ENCODE results near the gene PDIA4. TPM values are rescaled to one million over a fixed set of nuclear protein-coding genes. Genes with fewer than 3 reads are reported as not detected.

The PDIA4 gene, protein sequence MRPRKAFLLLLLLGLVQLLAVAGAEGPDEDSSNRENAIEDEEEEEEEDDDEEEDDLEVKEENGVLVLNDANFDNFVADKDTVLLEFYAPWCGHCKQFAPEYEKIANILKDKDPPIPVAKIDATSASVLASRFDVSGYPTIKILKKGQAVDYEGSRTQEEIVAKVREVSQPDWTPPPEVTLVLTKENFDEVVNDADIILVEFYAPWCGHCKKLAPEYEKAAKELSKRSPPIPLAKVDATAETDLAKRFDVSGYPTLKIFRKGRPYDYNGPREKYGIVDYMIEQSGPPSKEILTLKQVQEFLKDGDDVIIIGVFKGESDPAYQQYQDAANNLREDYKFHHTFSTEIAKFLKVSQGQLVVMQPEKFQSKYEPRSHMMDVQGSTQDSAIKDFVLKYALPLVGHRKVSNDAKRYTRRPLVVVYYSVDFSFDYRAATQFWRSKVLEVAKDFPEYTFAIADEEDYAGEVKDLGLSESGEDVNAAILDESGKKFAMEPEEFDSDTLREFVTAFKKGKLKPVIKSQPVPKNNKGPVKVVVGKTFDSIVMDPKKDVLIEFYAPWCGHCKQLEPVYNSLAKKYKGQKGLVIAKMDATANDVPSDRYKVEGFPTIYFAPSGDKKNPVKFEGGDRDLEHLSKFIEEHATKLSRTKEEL
- 242 and 246 TPM in 2 replicates for total RNA-seq

DNA sequence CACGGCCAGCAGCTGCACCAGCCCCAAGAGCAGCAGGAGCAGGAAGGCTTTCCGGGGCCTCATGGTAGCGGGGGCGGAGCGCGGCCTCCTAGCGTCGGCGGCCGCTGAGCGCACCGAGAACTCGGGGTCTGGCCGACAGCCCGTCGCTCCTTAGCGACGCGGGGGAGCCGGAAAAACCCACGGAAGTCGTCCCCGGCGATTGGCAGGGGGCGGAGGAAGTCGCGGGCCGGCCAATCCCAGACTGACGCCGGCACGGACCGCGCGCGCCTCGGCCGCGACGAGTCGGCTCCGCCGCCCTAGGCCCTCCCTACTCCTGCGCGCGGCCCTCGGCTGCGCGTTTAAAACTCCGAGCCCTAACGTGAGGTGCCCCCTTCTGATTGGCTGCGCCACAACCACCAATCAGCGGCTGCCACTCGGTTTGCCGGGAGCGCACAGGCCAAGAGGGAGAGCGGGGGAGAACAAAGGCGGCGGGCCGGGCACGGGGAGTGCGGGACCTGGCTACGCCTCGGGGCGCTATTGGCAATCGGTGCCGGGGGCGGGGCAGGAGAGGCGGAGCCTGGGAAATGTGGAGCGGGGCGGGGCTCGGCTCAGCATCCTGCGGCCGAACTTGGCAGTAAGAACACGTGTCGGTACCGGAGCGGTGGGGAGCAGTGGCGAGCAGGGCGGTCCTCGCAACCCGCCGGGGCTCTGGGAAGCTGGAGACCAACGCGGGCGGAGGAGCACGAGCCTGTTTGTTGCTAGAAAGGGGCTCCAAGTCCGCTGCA lies at the start of gene PDIA4:
TSS of gene PDIA4 (minus strand) at position 160 of the 764 bp plus-strand sequence. CDS start at position 63, 97 bp downstream.

Small RNAs within 50 kb of the gene (small RNA-seq; reads per million reads assigned to genes)
- gene COX6B1P1 (not detected), gene RNU6-650P (not detected), gene RNY1 (487 reads per million, percentile 99 among the genes with 10 or more reads in this experiment), gene RNY3 (244 reads per million, percentile 98 among the genes with 10 or more reads in this experiment), gene RNY4 (135 reads per million, percentile 98 among the genes with 10 or more reads in this experiment)

Other genes with a start within 250 kb of the PDIA4 start
- 12.5 and 17.3 TPM in 2 replicates for gene EZH2, start 144.2 kb downstream of the PDIA4 start, total RNA-seq
- gene ZNF786, start 62.2 kb upstream of the PDIA4 start, total RNA-seq: 4.3 and 4.4 TPM in 2 replicates
- 7.0 and 7.4 TPM in 2 replicates for gene ZNF425, start 97.8 kb upstream of the PDIA4 start, total RNA-seq
- gene ZNF398, start 118.9 kb upstream of the PDIA4 start, total RNA-seq: 15.4 and 19.0 TPM in 2 replicates
- gene ZNF282, start 167.0 kb upstream of the PDIA4 start, total RNA-seq: 16.1 and 19.6 TPM in 2 replicates
- 4.8 and 6.2 TPM in 2 replicates for gene ZNF212, start 211.1 kb upstream of the PDIA4 start, total RNA-seq
- gene ZNF783, start 233.7 kb upstream of the PDIA4 start, total RNA-seq: 10.2 and 11.6 TPM in 2 replicates